DLD1 (cell line): ENCODE results near the gene HUS1B.
"Not testable (repeated sequence)": the region's sequence is repeated elsewhere in the genome, so short reads cannot be mapped to it uniquely, and the experiment has no call there.

Experiments used
- in situ Hi-C: cut with HindIII; loops from 2 replicates; pipeline ENCODE4 v1.10.0; 2017; ENCODE audit warnings: low sequenced_read_pairs

HUS1B gene

DNA sequence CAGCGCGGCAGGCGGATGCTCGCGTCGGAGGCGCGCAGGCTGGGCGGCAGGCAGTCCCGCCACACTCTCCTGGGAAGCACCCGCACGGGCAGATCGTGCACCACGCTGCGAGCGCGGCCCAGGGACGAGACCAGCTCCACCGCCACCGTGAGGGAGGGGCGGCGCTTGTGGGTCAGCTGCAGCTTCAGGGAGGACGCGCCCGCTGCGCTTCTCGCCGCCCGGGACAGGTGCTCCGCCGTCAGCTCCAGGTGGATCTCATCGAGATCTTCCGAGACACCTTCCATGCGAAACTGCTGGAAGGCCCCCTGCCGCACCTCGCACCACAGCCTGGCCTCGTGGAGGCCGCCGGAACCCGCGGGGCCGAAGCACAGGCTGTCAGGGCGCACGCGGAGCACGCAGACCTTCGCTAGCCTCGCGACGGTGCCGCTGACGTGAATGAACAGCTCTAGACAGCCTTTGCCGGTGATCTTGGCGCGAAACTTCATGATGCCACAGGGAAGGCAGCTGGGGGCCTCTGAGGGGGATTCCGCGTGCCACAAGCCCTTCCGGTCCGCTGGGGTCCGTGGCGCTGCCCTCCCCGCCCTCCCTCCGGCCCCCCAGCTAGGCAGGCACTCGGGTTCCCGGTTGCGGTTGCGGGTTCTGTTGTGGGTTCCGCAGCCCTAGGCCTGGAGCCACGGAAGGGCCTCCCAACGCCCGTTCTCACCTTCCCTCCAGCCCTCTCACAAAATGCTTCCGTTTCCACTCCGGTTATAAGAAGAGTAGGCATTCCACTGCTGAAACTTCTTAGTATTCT, at the start of gene HUS1B:
Gene HUS1B, minus strand, starts transcription at position 641 of the 793 bp plus-strand sequence. Its CDS starts 156 bp downstream, at position 485.
- in situ Hi-C loops = no loop called here

GRCh38 chr6:706146-706545, 49.2 kb upstream of the HUS1B start:
- in situ Hi-C loops = no loop called here

- in situ Hi-C loops = no loop called here
Measured at GRCh38 chr6:705047-705446, 48.1 kb upstream of the HUS1B start.

DNA sequence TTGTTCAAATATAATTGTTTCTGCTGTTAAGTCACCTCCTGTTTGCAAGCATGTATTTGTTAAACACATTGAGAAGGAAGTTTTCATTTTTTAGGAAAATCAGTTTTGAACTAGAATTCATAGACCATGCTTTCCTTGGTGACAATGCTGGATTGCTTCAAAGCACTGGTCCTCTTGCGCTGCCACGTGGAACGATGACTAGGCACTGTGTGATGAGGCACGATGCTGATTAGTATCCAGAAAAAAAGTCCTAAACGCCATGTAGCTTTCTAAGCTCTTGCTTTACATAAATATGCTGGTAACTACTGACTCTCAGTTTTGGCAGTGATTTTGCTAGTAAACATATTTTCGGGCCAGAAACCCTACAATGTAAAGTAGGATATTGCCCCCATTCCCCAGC, 47.1 kb upstream of the HUS1B start:
- in situ Hi-C loops = no loop called here

DNA sequence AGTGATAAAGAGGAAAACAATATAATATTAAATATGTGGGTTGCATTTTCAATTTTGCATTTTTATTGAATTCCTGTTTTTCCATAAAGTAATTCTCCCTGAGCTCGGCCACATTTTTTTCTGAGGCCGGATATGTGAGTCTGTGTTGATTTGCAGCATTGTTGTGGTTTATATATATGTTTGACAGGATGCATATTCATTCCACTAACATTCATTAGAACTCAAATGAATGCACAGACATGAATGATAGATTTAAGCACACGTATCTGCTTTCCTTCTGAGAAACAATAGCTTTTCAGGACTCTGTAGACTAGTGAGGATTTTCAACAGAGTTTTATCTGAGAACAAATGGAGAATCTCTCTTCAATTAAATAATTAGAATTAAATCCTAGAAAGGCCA, 46.7 kb upstream of the HUS1B start:
- in situ Hi-C loops = no loop called here

GRCh38 chr6:701700-702479, 45.0 kb upstream of the HUS1B start:
- in situ Hi-C loops = no loop called here

DNA sequence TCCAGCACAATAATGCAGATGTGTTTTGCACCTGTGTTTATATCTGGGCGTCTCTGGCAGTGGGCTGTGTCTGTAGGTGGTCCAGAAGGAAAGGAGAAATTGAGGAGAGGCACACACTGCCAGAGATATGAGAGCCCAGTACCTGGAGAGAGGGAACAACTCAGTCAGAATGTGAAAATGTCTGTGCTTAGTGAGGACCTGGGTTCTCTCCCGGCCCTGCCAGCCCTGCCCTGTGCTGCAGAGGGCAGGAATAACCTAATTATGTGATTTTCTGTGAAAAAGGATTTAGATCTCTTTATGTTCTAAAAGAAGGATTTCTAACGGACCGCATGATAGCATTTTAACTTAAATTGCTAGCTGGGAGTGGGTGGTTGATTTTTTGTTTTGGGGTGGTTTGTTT, 44.3 kb upstream of the HUS1B start:
- in situ Hi-C loops = no loop called here

DNA sequence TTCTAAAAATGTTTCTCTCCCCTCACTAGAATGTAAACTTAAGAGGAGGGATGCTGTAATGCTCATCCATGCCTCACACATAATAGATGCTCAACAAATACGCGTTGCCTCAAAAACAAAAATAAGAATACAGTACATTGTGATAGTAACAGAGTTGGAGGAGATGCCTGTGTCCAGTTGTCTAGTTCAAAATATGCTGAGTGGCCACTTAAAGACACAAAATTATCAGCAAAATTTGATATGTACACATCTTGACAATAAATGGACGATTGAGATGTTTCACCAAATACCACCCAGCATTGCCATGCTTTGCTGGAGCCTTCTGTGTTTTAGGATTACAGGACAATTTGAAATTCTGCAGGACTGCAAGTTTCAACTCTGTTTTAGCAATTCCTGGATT, 43.6 kb upstream of the HUS1B start:
- in situ Hi-C loops = no loop called here

- in situ Hi-C loops = no loop called here
Measured at GRCh38 chr6:699319-699718, 42.4 kb upstream of the HUS1B start.

GRCh38 chr6:694431-695126, 37.7 kb upstream of the HUS1B start:
- in situ Hi-C loops = not testable (repeated sequence)

DNA sequence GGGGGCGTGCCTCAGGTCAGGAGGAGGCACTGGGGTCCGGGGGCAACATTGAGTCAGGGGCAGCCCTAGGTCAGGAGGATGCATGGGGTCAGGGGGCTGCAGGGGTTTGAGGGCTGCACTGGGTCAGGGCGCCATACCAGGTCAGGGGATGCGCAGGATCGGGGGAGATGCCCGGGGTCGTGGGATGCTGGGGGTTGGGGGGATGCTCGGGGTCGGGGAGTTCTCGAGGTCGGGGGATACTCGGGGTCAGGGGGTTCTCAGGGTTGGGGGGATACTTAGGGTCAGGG, 36.8 kb upstream of the HUS1B start:
- in situ Hi-C loops = no loop called here

DNA sequence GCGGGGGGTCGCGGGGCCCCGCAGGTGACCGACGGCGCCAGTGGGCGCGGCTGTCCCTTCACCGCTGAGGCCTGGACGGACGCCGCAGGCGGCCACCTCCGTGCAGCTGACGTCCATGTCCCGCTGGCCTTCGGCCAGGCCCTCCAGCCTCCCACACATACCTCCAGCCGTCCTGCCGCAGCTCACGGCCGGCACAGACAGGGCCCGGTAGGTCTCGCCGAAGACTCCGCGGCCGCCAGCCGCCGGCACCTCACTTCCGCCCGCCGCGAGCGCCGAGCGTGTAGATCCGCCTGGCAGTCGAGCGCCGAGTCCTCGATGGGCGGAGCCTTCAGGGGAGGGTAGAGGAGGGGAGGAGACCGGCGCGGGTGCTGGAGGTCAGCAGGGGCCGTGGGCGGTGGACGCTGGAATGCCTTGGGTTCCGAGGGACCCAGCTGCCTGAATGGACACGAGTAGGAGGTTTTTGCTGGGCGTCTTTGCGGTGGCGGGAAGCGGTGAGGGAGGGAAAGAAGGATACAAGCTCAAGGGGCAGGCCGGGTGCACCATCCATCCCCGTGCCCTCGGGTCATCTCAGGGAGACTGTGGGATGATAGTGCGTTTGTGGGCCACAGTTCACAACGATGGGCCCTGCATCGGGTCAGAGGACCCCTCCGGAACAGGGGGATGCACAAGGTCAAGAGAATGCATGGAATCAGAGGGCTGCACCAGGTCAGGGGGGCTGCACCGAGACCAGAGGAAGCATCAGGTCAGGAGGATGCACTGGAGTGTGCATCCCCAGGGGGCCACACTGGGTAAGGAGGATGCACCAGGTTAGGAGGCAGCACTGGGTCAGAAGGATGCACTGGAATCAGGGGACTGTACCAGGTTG, 36.2 kb upstream of the HUS1B start, which contains the start of gene EXOC2:
Gene EXOC2, minus strand, starts transcription at position 282 of the 865 bp plus-strand sequence. CDS start 55,321 bp downstream, outside the sequence.
- in situ Hi-C loops = no loop called here

- in situ Hi-C loops = no loop called here
Measured at GRCh38 chr6:692356-692851, 35.5 kb upstream of the HUS1B start.

DNA sequence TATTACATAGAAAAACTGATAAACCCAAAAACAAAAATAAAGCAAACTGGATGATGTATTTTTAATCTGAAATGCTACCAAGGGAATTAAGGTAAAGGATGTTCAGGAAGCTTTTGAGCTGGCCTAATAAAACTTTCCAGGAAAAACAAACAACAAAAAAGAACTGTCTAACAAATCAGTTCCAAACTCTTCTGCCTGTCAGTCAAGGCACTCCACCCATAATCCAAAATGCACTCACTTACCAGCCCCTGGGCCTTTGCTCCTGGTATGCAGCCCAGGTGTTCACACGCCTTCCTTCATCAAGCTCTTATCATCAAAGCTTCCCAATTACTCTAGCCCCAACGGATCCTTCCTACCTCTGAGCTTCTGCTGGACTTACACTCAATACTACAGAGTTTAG, 32.3 kb upstream of the HUS1B start:
- in situ Hi-C loops = no loop called here

DNA sequence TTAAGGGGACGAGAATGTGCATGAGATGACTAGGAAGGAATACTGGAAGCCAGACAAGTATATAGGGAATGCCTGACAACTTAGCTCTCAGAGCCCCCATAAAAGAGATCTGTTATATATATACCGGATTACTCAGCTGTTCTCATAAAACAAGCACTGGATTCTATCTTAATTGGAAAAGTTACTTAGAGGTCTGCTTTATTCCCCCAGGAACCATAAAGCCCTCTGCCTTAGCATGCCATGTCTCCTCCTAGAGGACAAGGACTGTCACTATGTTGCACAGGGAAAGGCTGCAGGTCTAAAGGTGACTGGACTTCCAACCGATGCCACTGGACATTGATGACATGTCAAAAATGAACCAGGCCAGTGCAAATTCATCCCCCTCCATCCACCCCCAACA, 29.6 kb upstream of the HUS1B start:
- in situ Hi-C loops = no loop called here

GRCh38 chr6:684831-685636, 28.1 kb upstream of the HUS1B start:
- in situ Hi-C loops = no loop called here

DNA sequence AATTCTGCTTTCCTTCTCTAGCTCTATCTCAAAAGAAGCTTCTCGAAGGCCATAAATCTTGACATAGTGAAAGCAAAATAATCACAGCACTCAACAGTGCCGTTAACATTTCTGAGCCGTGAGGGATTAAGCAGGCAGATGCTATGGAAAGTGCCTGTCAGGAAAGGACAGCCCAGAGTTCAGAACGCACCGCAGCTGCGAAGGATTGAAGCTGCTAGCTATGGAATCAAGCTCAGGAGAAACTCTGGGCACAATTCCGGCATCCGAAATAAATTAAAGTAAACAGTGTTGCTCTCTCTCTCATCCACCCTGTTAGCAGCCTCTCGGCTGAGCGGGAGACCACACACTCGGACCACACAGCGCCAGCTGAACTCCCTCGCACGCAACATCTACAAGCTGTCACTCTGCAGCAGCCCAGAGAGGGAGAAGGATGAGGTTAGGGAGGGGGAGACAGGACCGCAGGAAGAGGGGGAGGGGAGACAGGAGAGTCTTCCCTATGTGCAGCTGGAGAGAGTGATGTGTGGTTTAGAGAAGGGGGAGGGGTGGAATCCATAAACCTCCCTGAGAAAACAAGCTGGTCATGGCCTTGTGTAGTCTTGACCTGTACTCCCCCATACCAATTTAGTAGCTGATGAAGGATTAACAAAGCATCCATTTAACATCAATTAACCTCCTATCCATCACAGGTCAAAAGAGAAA, 27.0 kb upstream of the HUS1B start:
- in situ Hi-C loops = no loop called here

DNA sequence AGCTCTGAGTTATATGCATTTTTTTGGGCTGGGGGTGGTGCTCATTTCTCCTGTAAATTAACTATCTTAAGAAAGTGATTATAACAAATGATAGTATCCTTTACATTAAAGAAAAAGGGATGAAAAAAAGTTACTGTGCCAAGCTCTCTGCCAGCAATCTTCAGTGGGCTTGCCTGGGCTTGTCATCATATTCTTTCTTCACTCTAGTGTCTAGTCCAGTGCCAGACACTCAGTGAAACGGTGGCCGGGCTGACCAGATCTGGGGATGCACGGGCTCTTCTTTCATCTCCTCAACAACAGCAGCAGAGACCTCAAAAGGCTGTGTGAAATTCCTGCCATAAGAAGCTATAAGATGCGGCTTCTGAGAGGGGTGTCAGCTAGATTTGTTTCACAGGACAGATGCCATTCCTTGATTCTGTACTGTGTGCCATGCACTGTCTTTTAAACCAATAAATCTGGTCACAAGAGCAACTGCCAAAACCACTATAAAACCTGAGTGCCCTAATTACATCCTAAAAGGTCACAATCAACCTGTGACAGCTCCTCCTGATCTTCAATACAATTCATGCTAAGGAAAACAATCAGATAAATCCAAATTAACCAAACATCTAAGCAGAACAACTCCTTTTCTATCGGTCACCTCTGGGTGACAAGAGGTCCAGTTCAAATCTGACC, 23.9 kb upstream of the HUS1B start:
- in situ Hi-C loops = no loop called here

- in situ Hi-C loops = no loop called here
Measured at GRCh38 chr6:680251-680650, 23.4 kb upstream of the HUS1B start.
